ENCODE results near the gene LAGE3. TPM values are rescaled to one million over a fixed set of nuclear protein-coding genes. Genes with fewer than 3 reads are reported as not detected.

Gene LAGE3
- total and polyA plus RNA-seq, 10 of the 15 experiments (the other 5 are each of a cell fraction or from before 2014, with no cell fraction given) = 5.3 to 63.7 (median 19.7) TPM

- Histone ChIP-seq H3K27ac (ENCODE audit: control insufficient read depth, insufficient read depth) (no peak overlapping the region), H3K9me3 (replicated peaks; ENCODE audit: control insufficient read depth, insufficient read depth, low read length) (no peaks in the 10 kb centered on the region; the same call in 2 of the 3 replicates), H3K27me3 (replicated peaks in 1 of 2; ENCODE audit: control insufficient read depth in 2 of 2, insufficient read depth in 2 of 2, low read length in 1 of 2) (no peaks in the 10 kb centered on the region), H3K36me3 (ENCODE audit: control insufficient read depth in 2 of 2, insufficient read depth in 2 of 2, low read length in 1 of 2) (no peaks in the 10 kb centered on the region), H3K79me2 (ENCODE audit: control insufficient read depth, insufficient read depth, low read length) (no peaks in the 10 kb centered on the region; the same call in none of the 2 replicates), H3K4me2 (ENCODE audit: control insufficient read depth, insufficient read depth) (no peak overlapping the region), H4K20me1 (ENCODE audit: control insufficient read depth, insufficient read depth) (no peaks in the 10 kb centered on the region), H3K4me1 (ENCODE audit: control insufficient read depth, insufficient read depth, low read length) (no peaks in the 10 kb centered on the region), H2AFZ (ENCODE audit: control insufficient read depth, low read depth, low read length) (no peak overlapping the region), H3K4me3 (no peak overlapping the region), H3K9ac (ENCODE audit: control insufficient read depth, insufficient read depth, low read length) (no peak overlapping the region)
- no peak for ATAC-seq
- SMC1A ChIA-PET (ENCODE audit: uncharacterized antibody, unreplicated experiment) = interaction anchor here (1.0 to 1.5 kb wide), 3 partner anchors 10 to 27 kb away, joined by 3 to 7 read pairs (median 4); partner anchors contain the start of gene SLC10A3
- RAD21 ChIA-PET (ENCODE audit: unreplicated experiment) = no interaction called here
- in situ Hi-C loops (cut with MboI) (no loop called here), intact Hi-C loops (cut with micrococcal nuclease; ENCODE audit: unreplicated experiment) (loop anchor here (5.0 kb wide), 1 partner anchor 40 kb away; the partner anchor contains the start of gene LAGE3)
- no TSS peak for BruUV-seq (replicated peaks)
- 83% methylated on average over 25 of the region's 25 CpGs for WGBS (ENCODE audit: insufficient coverage, insufficient replicate concordance, low lambda C conversion rate, missing lambda C conversion rate)
- FAIRE-seq = no peak
- TF ChIP-seq GABPA (IDR thresholded peaks at IDR 0.05; ENCODE audit: low read depth) = no peak
- TF ChIP-seq RELB (IDR thresholded peaks at IDR 0.05; ENCODE audit: low read depth) = no peak
- TF ChIP-seq KLF5 (IDR thresholded peaks at IDR 0.05; ENCODE audit: partially characterized antibody) = no peak
- no peak for TF ChIP-seq KDM1A (IDR thresholded peaks at IDR 0.05; ENCODE audit: borderline replicate concordance)
- no peak for TF ChIP-seq NFYB (IDR thresholded peaks at IDR 0.05; ENCODE audit: insufficient read depth, low read depth, low read length)
- TF ChIP-seq ZNF207 (IDR thresholded peaks at IDR 0.05; ENCODE audit: borderline replicate concordance) = no peak
- TF ChIP-seq CREM (IDR thresholded peaks at IDR 0.05; ENCODE audit: low read depth) = no peak
- no peak for TF ChIP-seq MYC (IDR thresholded peaks at IDR 0.05; ENCODE audit: insufficient read depth, insufficient read length, insufficient replicate concordance, low read length, severe bottlenecking)
- no peak for TF ChIP-seq ZZZ3 (IDR thresholded peaks at IDR 0.05; ENCODE audit: control insufficient read depth, insufficient read length, low read depth)
- no peak for TF ChIP-seq ZNF217 (IDR thresholded peaks at IDR 0.05)
- no peak for TF ChIP-seq RBBP5 (conservative IDR thresholded peaks at IDR 0.05)
- TF ChIP-seq NFIC (IDR thresholded peaks at IDR 0.05; ENCODE audit: low read depth, low read length) = no peak
- POLR2A ChIA-PET = interaction anchor here (0.9 to 1.1 kb wide), 2 partner anchors 10 to 120 kb away, joined by 4 read pairs; no protein-coding TSS in a partner anchor
- CTCF ChIA-PET = interaction anchor here (2.1 kb wide), 1 partner anchor 10 kb away, joined by 8 read pairs; no protein-coding TSS in a partner anchor
- no peak for DNase-seq (ENCODE audit: low read depth, low spot score)
These were observed 38.2 kb upstream of the LAGE3 start for GRCh38 chrX:154517101-154517781.

Data from GM12878 (cell line).